HG02571 (cell line): ENCODE data around the gene VARS1.
"Not testable (repeated sequence)": the region's sequence is repeated elsewhere in the genome, so short reads cannot be mapped to it uniquely, and the experiment has no call there.

Experiments used
- ATAC-seq: cut with Tn5 transposase; IDR thresholded peaks from one replicate; pipeline ENCODE4 v1.9.1; 2021; ENCODE audit warnings: mild to moderate bottlenecking, moderate library complexity; ENCODE audit not compliant: unreplicated experiment

VARS1 gene

GRCh38 chr6:31795616-31796298 is at the start of gene VARS1:
VARS1 (minus strand) TSS chr6:31795752; CDS start chr6:31795217, 535 bp downstream.
- peak; percentile 68 for ATAC-seq

- ATAC-seq: no peak
These were observed 49.0 kb upstream of the VARS1 start for GRCh38 chr6:31844507-31844906.

GRCh38 chr6:31842053-31842452 is 46.5 kb upstream of the VARS1 start:
- ATAC-seq: no peak

DNA sequence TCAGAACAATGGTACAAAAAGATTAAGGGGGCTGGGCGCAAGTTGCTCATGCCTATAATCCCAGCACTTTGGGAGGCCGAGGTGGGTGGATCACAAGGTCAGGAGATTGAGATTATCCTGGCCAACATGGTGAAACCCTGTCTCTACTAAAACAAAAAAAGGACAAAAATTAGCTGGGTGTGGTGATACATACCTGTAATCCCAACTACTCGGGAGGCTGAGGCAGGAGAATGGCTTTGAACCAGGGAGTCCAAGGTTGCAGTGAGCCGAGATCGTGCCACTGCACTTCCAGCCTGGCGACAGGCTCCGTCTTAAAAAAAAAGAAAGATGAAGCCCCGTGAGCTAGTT is 44.2 kb upstream of the VARS1 start:
- not testable (repeated sequence) for ATAC-seq

GRCh38 chr6:31838968-31839367 is 43.4 kb upstream of the VARS1 start:
- ATAC-seq: no peak

- not testable (repeated sequence) for ATAC-seq
These were observed 42.6 kb upstream of the VARS1 start for GRCh38 chr6:31838114-31838553.

GRCh38 chr6:31837369-31838113 is 42.0 kb upstream of the VARS1 start:
- no peak for ATAC-seq

GRCh38 chr6:31836474-31837368 is 41.2 kb upstream of the VARS1 start:
- ATAC-seq: no peak

GRCh38 chr6:31836047-31836473 is 40.5 kb upstream of the VARS1 start:
- no peak for ATAC-seq

- ATAC-seq: peak; percentile 45
These were observed 39.1 kb upstream of the VARS1 start for GRCh38 chr6:31834367-31835250.

GRCh38 chr6:31831350-31832215 is 36.0 kb upstream of the VARS1 start:
- no peak for ATAC-seq

DNA sequence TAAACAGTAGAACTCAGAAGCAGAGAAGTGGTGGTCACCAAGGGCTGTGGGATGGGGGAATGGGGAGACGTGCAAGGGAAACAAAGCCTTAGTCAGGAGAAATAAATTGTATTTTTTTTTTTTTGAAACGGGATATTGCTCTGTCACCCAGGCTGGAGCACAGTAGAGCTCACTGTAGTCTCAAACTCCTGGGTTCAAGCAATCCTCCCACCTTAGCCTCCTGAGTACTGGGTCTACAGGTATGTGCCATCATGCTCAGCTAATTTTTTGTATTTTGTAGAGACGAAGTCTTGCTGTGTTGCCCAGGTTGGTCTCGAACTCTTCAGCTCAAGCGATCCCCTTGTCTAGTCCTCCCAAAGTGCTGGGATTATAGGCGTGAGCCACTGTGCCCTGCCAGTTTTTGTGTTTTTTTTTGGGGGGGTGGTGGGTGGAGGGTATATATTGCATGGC is 35.4 kb upstream of the VARS1 start:
- no peak for ATAC-seq

DNA sequence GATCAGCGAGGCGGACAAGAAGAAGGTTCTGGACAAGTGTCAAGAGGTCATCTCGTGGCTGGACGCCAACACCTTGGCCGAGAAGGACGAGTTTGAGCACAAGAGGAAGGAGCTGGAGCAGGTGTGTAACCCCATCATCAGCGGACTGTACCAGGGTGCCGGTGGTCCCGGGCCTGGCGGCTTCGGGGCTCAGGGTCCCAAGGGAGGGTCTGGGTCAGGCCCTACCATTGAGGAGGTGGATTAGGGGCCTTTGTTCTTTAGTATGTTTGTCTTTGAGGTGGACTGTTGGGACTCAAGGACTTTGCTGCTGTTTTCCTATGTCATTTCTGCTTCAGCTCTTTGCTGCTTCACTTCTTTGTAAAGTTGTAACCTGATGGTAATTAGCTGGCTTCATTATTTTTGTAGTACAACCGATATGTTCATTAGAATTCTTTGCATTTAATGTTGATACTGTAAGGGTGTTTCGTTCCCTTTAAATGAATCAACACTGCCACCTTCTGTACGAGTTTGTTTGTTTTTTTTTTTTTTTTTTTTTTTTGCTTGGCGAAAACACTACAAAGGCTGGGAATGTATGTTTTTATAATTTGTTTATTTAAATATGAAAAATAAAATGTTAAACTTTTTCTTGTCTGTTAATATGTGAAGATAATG is 34.2 kb upstream of the VARS1 start:
- ATAC-seq: no peak

GRCh38 chr6:31827286-31828079 is 31.9 kb upstream of the VARS1 start, which contains the start of gene HSPA1B:
HSPA1B (plus strand) TSS chr6:31827738; CDS start chr6:31827951, 213 bp downstream.
- ATAC-seq: peak; percentile 69

DNA sequence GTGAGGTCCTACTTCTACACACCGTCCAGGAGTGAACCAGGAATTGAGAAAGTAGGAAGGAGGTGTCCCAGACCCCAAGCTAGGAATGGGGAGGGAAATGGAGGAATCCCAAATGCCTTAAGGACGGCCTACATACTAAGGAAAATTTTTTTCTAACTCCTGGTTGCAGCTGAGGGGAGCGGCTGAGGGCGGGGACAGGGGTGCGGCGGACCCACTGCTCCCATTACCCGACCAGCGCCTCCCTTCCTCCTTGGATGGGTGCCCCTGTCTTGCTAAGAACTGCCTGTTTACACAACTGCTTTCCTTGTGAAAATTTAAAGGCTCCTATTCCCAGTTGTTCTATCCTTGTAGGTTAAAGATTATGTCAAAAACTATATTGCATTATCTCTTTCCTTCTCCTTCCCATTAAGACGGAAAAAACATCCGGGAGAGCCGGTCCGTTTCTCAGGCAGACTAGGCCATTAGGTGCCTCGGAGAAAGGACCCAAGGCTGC is 31.3 kb upstream of the VARS1 start:
- no peak for ATAC-seq

GRCh38 chr6:31825553-31825952 is 30.0 kb upstream of the VARS1 start:
- ATAC-seq: no peak

- not testable (repeated sequence) for ATAC-seq
These were observed 28.1 kb upstream of the VARS1 start for GRCh38 chr6:31823592-31824196.
